GM12878 (cell line): Measurements from ENCODE around the gene RBM10. TPM values are rescaled to one million over a fixed set of nuclear protein-coding genes. Genes with fewer than 3 reads are reported as not detected.

Experiments
- CEBPZ ChIP-seq: fragments of 150-350 bp; IDR thresholded peaks from 2 replicates; pipeline ENCODE4 v1.6.1; 2016; ENCODE audit warnings: low read depth, low read length
- HDAC6 ChIP-seq: fragments of 200-600 bp; sonication (generic); IDR thresholded peaks from one replicate; pipeline ENCODE4 v1.8.0; 2017; ENCODE audit warnings: antibody characterized with exemption; ENCODE audit not compliant: unreplicated experiment
- LARP7 ChIP-seq: fragments of 450-650 bp; IDR thresholded peaks from 2 replicates; pipeline ENCODE4 v1.6.1; 2017; ENCODE audit warnings: mild to moderate bottlenecking
- PAX8 ChIP-seq: fragments of 450-650 bp; IDR thresholded peaks from 2 replicates; pipeline ENCODE4 v1.6.1; 2017; ENCODE audit warnings: mild to moderate bottlenecking, moderate library complexity
- POLR2AphosphoS5 ChIP-seq: IDR thresholded peaks from 2 replicates; pipeline ENCODE4 v1.6.1; 2011; ENCODE audit warnings: mild to moderate bottlenecking, low read length, inconsistent platforms
- SIX5 ChIP-seq: IDR thresholded peaks from 2 replicates; pipeline ENCODE4 v1.6.1; 2011; ENCODE audit warnings: mild to moderate bottlenecking, low read depth, low read length, moderate library complexity; ENCODE audit not compliant: severe bottlenecking
- polyA plus RNA-seq, 11 experiments: library from polyadenylated mRNA; depleted of rRNA in 4 of 11; unstranded in 6 of 11; stranded (reverse) in 5 of 11; fragments of >200 nt; fragmentation: Nextera tagmentation in 4 of 11; fragmentation: Illumina TruSeq in 1 of 11; extraction: Ambion mirVana in 4 of 11; extraction: Trizol in 1 of 11; gene quantifications; 1 replicate in 1 of 11; 2 replicates in 10 of 11; pipeline versions ENCODE4 v1.2.1 to v1.2.3, GENCODE V29; 2011 to 2016; ENCODE audit warnings: inconsistent platforms in 2 of 11, missing spikeins in 2 of 11, low read depth in 1 of 11
- total RNA-seq, 4 experiments: library from RNA; depleted of rRNA in 3 of 4; stranded (reverse); fragments of >200 nt in 3 of 4; fragmentation: Illumina TruSeq in 1 of 4; extraction: Trizol in 1 of 4; gene quantifications; 2 replicates each; pipeline versions ENCODE4 v1.2.1 to v1.2.3, GENCODE V29; 2013 to 2021
- TF ChIP-seq, protein P1 (sequence below): fragments of 450-650 bp; formaldehyde crosslinking; IDR thresholded peaks from 2 replicates; pipeline ENCODE4 v1.4.0; 2020; ENCODE audit warnings: mild to moderate bottlenecking, moderate library complexity

Gene RBM10
- total and polyA plus RNA-seq, 10 of the 15 experiments (the other 5 are each of a cell fraction or from before 2014, with no cell fraction given) = 1.4 to 60.0 (median 29.8) TPM

DNA sequence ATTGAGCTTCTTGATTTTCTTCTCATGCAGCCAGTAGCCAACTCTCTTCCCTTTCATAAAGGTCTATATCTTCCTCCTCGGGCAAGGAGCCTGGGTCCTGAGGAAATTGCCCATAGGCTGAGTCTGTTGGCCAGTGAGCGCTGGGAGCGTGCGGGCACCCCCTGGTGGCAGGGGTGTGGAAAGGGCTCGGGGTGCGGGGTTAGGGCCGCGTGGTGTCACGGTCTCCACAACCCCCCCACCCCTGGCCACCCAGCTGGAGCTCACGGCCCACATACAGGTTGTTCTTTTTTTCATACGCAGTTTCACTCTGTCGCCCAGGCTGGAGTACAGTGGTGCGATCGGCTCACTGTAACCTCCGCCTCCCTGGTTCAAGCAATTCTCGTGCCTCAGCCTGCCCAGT, 13.1 kb downstream of the RBM10 start (continued):
- TF ChIP-seq POLR2AphosphoS5 = no peak
- TF ChIP-seq LARP7 = no peak
- TF ChIP-seq HDAC6 = no peak
- TF ChIP-seq, protein P1, sequence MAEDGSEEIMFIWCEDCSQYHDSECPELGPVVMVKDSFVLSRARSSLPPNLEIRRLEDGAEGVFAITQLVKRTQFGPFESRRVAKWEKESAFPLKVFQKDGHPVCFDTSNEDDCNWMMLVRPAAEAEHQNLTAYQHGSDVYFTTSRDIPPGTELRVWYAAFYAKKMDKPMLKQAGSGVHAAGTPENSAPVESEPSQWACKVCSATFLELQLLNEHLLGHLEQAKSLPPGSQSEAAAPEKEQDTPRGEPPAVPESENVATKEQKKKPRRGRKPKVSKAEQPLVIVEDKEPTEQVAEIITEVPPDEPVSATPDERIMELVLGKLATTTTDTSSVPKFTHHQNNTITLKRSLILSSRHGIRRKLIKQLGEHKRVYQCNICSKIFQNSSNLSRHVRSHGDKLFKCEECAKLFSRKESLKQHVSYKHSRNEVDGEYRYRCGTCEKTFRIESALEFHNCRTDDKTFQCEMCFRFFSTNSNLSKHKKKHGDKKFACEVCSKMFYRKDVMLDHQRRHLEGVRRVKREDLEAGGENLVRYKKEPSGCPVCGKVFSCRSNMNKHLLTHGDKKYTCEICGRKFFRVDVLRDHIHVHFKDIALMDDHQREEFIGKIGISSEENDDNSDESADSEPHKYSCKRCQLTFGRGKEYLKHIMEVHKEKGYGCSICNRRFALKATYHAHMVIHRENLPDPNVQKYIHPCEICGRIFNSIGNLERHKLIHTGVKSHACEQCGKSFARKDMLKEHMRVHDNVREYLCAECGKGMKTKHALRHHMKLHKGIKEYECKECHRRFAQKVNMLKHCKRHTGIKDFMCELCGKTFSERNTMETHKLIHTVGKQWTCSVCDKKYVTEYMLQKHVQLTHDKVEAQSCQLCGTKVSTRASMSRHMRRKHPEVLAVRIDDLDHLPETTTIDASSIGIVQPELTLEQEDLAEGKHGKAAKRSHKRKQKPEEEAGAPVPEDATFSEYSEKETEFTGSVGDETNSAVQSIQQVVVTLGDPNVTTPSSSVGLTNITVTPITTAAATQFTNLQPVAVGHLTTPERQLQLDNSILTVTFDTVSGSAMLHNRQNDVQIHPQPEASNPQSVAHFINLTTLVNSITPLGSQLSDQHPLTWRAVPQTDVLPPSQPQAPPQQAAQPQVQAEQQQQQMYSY = no peak
- no peak for TF ChIP-seq PAX8
- TF ChIP-seq SIX5 = no peak
- TF ChIP-seq CEBPZ = no peak
